Measurements from ENCODE around the gene IL17RB.

DNA sequence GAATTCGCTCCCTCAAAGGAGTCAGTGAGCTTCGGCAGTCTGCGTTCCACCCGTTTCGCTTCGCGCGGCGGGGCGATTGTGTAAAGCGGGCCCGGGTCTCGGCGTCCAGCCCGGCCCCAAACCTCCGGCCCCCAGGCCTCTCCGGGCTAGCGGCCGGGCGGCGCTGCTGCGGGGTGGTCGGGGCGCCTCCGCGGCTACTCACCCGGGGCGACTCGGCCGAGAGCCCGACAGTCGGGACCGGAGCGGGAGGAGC, 561 bp upstream of the IL17RB start:
- TF ChIP-seq POLR2A (IDR thresholded peaks at IDR 0.05) (no peak), POLR2AphosphoS5 (IDR thresholded peaks at IDR 0.05) (no peak)
- TF ChIP-seq, protein P1, sequence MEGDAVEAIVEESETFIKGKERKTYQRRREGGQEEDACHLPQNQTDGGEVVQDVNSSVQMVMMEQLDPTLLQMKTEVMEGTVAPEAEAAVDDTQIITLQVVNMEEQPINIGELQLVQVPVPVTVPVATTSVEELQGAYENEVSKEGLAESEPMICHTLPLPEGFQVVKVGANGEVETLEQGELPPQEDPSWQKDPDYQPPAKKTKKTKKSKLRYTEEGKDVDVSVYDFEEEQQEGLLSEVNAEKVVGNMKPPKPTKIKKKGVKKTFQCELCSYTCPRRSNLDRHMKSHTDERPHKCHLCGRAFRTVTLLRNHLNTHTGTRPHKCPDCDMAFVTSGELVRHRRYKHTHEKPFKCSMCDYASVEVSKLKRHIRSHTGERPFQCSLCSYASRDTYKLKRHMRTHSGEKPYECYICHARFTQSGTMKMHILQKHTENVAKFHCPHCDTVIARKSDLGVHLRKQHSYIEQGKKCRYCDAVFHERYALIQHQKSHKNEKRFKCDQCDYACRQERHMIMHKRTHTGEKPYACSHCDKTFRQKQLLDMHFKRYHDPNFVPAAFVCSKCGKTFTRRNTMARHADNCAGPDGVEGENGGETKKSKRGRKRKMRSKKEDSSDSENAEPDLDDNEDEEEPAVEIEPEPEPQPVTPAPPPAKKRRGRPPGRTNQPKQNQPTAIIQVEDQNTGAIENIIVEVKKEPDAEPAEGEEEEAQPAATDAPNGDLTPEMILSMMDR (IDR thresholded peaks at IDR 0.05), result no peak

All from breast epithelium (tissue), 3 donors.